Measurements from ENCODE around the gene CRTC1.

The CRTC1 gene

GRCh38 chr19:18717601-18718000 lies 34.1 kb downstream of the CRTC1 start:
- no peak overlapping the region for H3K4me2 ChIP-seq (ENCODE audit: low read length)
- no peaks in the 10 kb centered on the region for H3K27me3 ChIP-seq (ENCODE audit: control insufficient read depth, insufficient read depth, low read length)
- no peak overlapping the region for H3K27ac ChIP-seq

GRCh38 chr19:18718015-18718526 lies 34.6 kb downstream of the CRTC1 start:
- TF ChIP-seq CTCF (IDR thresholded peaks at IDR 0.05) = no peak
- no peak overlapping the region for H3K9ac ChIP-seq
- no peak overlapping the region for H2AFZ ChIP-seq
- H3K4me1 ChIP-seq = no peaks in the 10 kb centered on the region
- H3K27ac ChIP-seq = no peak overlapping the region
- H3K27me3 ChIP-seq (ENCODE audit: control insufficient read depth, insufficient read depth, low read length) = no peaks in the 10 kb centered on the region
- peaks cover 63% of the 10 kb centered on the region for H3K79me2 ChIP-seq
- no peak overlapping the region for H3K4me3 ChIP-seq (ENCODE audit: low read depth, low read length)
- H3K4me2 ChIP-seq (ENCODE audit: low read length) = no peak overlapping the region
- no peaks in the 10 kb centered on the region for H3K9me3 ChIP-seq (ENCODE audit: control insufficient read depth, low read length)
- no peaks in the 10 kb centered on the region for H3K36me3 ChIP-seq (ENCODE audit: control insufficient read depth, insufficient read depth, low read length)

More at GRCh38 chr19:18717601-18718000, 34.1 kb downstream of the CRTC1 start:
- Histone ChIP-seq H3K4me3 (ENCODE audit: low read depth, low read length) (no peak overlapping the region), H3K9me3 (ENCODE audit: control insufficient read depth, low read length) (no peaks in the 10 kb centered on the region), H3K79me2 (peaks cover 66% of the 10 kb centered on the region), H3K4me1 (no peaks in the 10 kb centered on the region), H3K9ac (no peak overlapping the region), H3K36me3 (ENCODE audit: control insufficient read depth, insufficient read depth, low read length) (no peaks in the 10 kb centered on the region), H2AFZ (no peak overlapping the region)
- TF ChIP-seq CTCF (IDR thresholded peaks at IDR 0.05) = no peak

- Histone ChIP-seq H3K4me2 (ENCODE audit: low read length) (no peak overlapping the region), H3K4me1 (no peaks in the 10 kb centered on the region), H3K36me3 (ENCODE audit: control insufficient read depth, insufficient read depth, low read length) (no peaks in the 10 kb centered on the region), H3K27me3 (ENCODE audit: control insufficient read depth, insufficient read depth, low read length) (no peaks in the 10 kb centered on the region), H3K27ac (no peak overlapping the region), H3K4me3 (ENCODE audit: low read depth, low read length) (no peak overlapping the region), H3K9ac (no peak overlapping the region), H3K79me2 (peaks cover 60% of the 10 kb centered on the region), H2AFZ (no peak overlapping the region), H3K9me3 (ENCODE audit: control insufficient read depth, low read length) (no peaks in the 10 kb centered on the region)
- no peak for TF ChIP-seq CTCF (IDR thresholded peaks at IDR 0.05)
Measured at GRCh38 chr19:18718846-18719458, 35.5 kb downstream of the CRTC1 start.

- H3K27ac ChIP-seq = no peak overlapping the region
- no peaks in the 10 kb centered on the region for H3K4me1 ChIP-seq
- no peaks in the 10 kb centered on the region for H3K27me3 ChIP-seq (ENCODE audit: control insufficient read depth, insufficient read depth, low read length)
- no peak overlapping the region for H3K9ac ChIP-seq
- no peak for TF ChIP-seq CTCF (IDR thresholded peaks at IDR 0.05)
- H3K9me3 ChIP-seq (ENCODE audit: control insufficient read depth, low read length) = no peaks in the 10 kb centered on the region
- no peak overlapping the region for H2AFZ ChIP-seq
- no peaks in the 10 kb centered on the region for H3K36me3 ChIP-seq (ENCODE audit: control insufficient read depth, insufficient read depth, low read length)
- no peak overlapping the region for H3K4me3 ChIP-seq (ENCODE audit: low read depth, low read length)
- H3K4me2 ChIP-seq (ENCODE audit: low read length) = no peak overlapping the region
- peaks cover 59% of the 10 kb centered on the region for H3K79me2 ChIP-seq
Measured at GRCh38 chr19:18719541-18719940, 36.1 kb downstream of the CRTC1 start.

GRCh38 chr19:18723871-18724377 lies 40.4 kb downstream of the CRTC1 start:
- H3K79me2 ChIP-seq = peaks cover 53% of the 10 kb centered on the region
- no peak overlapping the region for H3K4me3 ChIP-seq (ENCODE audit: low read depth, low read length)
- H3K4me1 ChIP-seq = no peaks in the 10 kb centered on the region
- H3K9ac ChIP-seq = no peak overlapping the region
- H3K9me3 ChIP-seq (ENCODE audit: control insufficient read depth, low read length) = no peaks in the 10 kb centered on the region
- H3K36me3 ChIP-seq (ENCODE audit: control insufficient read depth, insufficient read depth, low read length) = no peaks in the 10 kb centered on the region
- H3K4me2 ChIP-seq (ENCODE audit: low read length) = no peak overlapping the region
- TF ChIP-seq CTCF (IDR thresholded peaks at IDR 0.05) = no peak
- no peaks in the 10 kb centered on the region for H3K27me3 ChIP-seq (ENCODE audit: control insufficient read depth, insufficient read depth, low read length)
- H2AFZ ChIP-seq = no peak overlapping the region
- H3K27ac ChIP-seq = no peak overlapping the region
